ENCODE measurements around the gene SPRN.

GRCh38 chr10:133405844-133406527, 18.4 kb downstream of the SPRN start:
- TF ChIP-seq CTCF (IDR thresholded peaks at IDR 0.05) (no peak), POLR2A (IDR thresholded peaks at IDR 0.05) (no peak)

Measured in right lobe of liver (tissue), 4 donors.